C1 segment of cervical spinal cord (tissue), 14 donors: ENCODE data around the gene HAUS1.
"Not testable (repeated sequence)": the region's sequence is repeated elsewhere in the genome, so short reads cannot be mapped to it uniquely, and the experiment has no call there.

ENCODE experiments used
- DNase-seq, 14 donors: peaks; one replicate each; lab custom pipeline; 2025; lab: John Stamatoyannopoulos, UW

The HAUS1 gene

GRCh38 chr18:46156124-46156745, 52.0 kb downstream of the HAUS1 start:
- DNase-seq, result no peak

GRCh38 chr18:46156843-46157242, 52.7 kb downstream of the HAUS1 start:
- DNase-seq, result no peak

GRCh38 chr18:46158499-46158898, 54.3 kb downstream of the HAUS1 start:
- DNase-seq, result no peak

- DNase-seq, result no peak
Measured at GRCh38 chr18:46160050-46160798, 56.0 kb downstream of the HAUS1 start.

- DNase-seq, result not testable (repeated sequence)
Measured at GRCh38 chr18:46160840-46161239, 56.7 kb downstream of the HAUS1 start.

- no peak for DNase-seq
Measured at GRCh38 chr18:46161703-46162396, 57.7 kb downstream of the HAUS1 start.

- DNase-seq, result no peak
Measured at GRCh38 chr18:46163091-46163490, 58.9 kb downstream of the HAUS1 start.

GRCh38 chr18:46163941-46164499, 59.8 kb downstream of the HAUS1 start:
- no peak for DNase-seq

- not testable (repeated sequence) for DNase-seq
Measured at GRCh38 chr18:46164502-46164901, 60.3 kb downstream of the HAUS1 start.

- no peak for DNase-seq
Measured at GRCh38 chr18:46164920-46165319, 60.7 kb downstream of the HAUS1 start.

- no peak for DNase-seq
Measured at GRCh38 chr18:46166261-46166970, 62.2 kb downstream of the HAUS1 start.

- peak in 1 of 14 donors; percentile 6 for DNase-seq
Measured at GRCh38 chr18:46167971-46168370, 63.8 kb downstream of the HAUS1 start.

GRCh38 chr18:46169464-46169941, 65.3 kb downstream of the HAUS1 start:
- DNase-seq, result no peak

GRCh38 chr18:46171331-46171730, 67.1 kb downstream of the HAUS1 start:
- DNase-seq, result no peak

GRCh38 chr18:46173393-46174341, 69.5 kb downstream of the HAUS1 start:
- DNase-seq, result peak; percentile 30 to 91 (median 85)

- DNase-seq, result peak in 5 of 14 donors; percentile 11 to 45 (median 18)
Measured at GRCh38 chr18:46174342-46175041, 70.3 kb downstream of the HAUS1 start.

GRCh38 chr18:46176001-46176400, 71.8 kb downstream of the HAUS1 start:
- no peak for DNase-seq
